Adrenal gland (tissue), 5 donors: ENCODE data around the gene SLC1A7.

Experiments used
- CTCF ChIP-seq, 6 experiments: fragments of 450-650 bp in 4 of 6; fragments of 200-600 bp in 2 of 6; sonication (generic) in 1 of 6; IDR thresholded peaks; 1 replicate in 5 of 6; 2 replicates in 1 of 6; pipeline versions ENCODE4 v1.5.1 to v1.8.0; 2016 to 2021; ENCODE audit warnings: antibody characterized with exemption in 6 of 6, mild to moderate bottlenecking in 2 of 6, moderate library complexity in 1 of 6
- POLR2A ChIP-seq, 2 donors: fragments of 450-650 bp; IDR thresholded peaks; one replicate each; pipeline ENCODE4 v1.6.1; 2017; ENCODE audit warnings: antibody characterized with exemption in 2 of 2, mild to moderate bottlenecking in 2 of 2, moderate library complexity in 1 of 2
- donor health status: DM: no; HTN: no; CAD: no.

GRCh38 chr1:53127546-53127945 lies 14.9 kb downstream of the SLC1A7 start:
- TF ChIP-seq POLR2A (IDR thresholded peaks at IDR 0.05) (no peak), CTCF (IDR thresholded peaks at IDR 0.05) (no peak)
